GM12878 (cell line): ENCODE data around the gene PIGB. TPM values are rescaled to one million over a fixed set of nuclear protein-coding genes. Genes with fewer than 3 reads are reported as not detected.
A peak's percentile ranks its signal among the peaks of the same experiment; 100 is the strongest.

Experiments
- ASH2L ChIP-seq: fragments of 300-600, 200-600 bp; sonication (generic); IDR thresholded peaks from 2 replicates; pipeline ENCODE4 v1.6.1; 2017; ENCODE audit warnings: low read depth, mild to moderate bottlenecking, borderline replicate concordance
- BRCA1 ChIP-seq: IDR thresholded peaks from 2 replicates; pipeline ENCODE4 v1.6.1; 2011; ENCODE audit warnings: low read depth, low read length, improper control_type of control experiment
- CREM ChIP-seq: IDR thresholded peaks from 2 replicates; pipeline ENCODE4 v1.6.1; 2014; ENCODE audit warnings: antibody characterized with exemption, low read depth
- IKZF1 ChIP-seq: fragments of 450-650 bp; conservative IDR thresholded peaks from 2 replicates; pipeline ENCODE4 v1.6.1; 2017; ENCODE audit warnings: antibody characterized with exemption, mild to moderate bottlenecking
- NFYA ChIP-seq: IDR thresholded peaks from 2 replicates; pipeline ENCODE4 v1.6.1; 2011; ENCODE audit warnings: low read depth, mild to moderate bottlenecking, low read length, improper control_type of control experiment, borderline replicate concordance
- RAD51 ChIP-seq: fragments of 450-650 bp; IDR thresholded peaks from 2 replicates; pipeline ENCODE4 v1.6.1; 2016; ENCODE audit warnings: moderate library complexity, mild to moderate bottlenecking, inconsistent platforms
- SMAD1 ChIP-seq: fragments of 450-650 bp; IDR thresholded peaks from 2 replicates; pipeline ENCODE4 v1.6.1; 2018; ENCODE audit warnings: mild to moderate bottlenecking, low read depth; ENCODE audit not compliant: partially characterized antibody
- SUPT20H ChIP-seq: IDR thresholded peaks from 2 replicates; pipeline ENCODE4 v1.6.1; 2011; ENCODE audit warnings: low read depth, mild to moderate bottlenecking, low read length, moderate library complexity, borderline replicate concordance; ENCODE audit not compliant: control insufficient read depth
- TAF1 ChIP-seq: IDR thresholded peaks from 2 replicates; pipeline ENCODE4 v1.6.1; 2011; ENCODE audit warnings: mild to moderate bottlenecking, low read depth, low read length, borderline replicate concordance
- ZNF24 ChIP-seq: fragments of 450-650 bp; IDR thresholded peaks from 2 replicates; pipeline ENCODE4 v1.6.1; 2017; ENCODE audit warnings: antibody characterized with exemption, mild to moderate bottlenecking
- ZZZ3 ChIP-seq: IDR thresholded peaks from 2 replicates; pipeline ENCODE4 v1.6.1; 2011; ENCODE audit warnings: low read depth; ENCODE audit not compliant: control insufficient read depth, insufficient read length
- polyA plus RNA-seq, 11 experiments: library from polyadenylated mRNA; depleted of rRNA in 4 of 11; unstranded in 6 of 11; stranded (reverse) in 5 of 11; fragments of >200 nt; fragmentation: Nextera tagmentation in 4 of 11; fragmentation: Illumina TruSeq in 1 of 11; extraction: Ambion mirVana in 4 of 11; extraction: Trizol in 1 of 11; gene quantifications; 1 replicate in 1 of 11; 2 replicates in 10 of 11; pipeline versions ENCODE4 v1.2.1 to v1.2.3, GENCODE V29; 2011 to 2016; ENCODE audit warnings: inconsistent platforms in 2 of 11, missing spikeins in 2 of 11, low read depth in 1 of 11
- total RNA-seq, 4 experiments: library from RNA; depleted of rRNA in 3 of 4; stranded (reverse); fragments of >200 nt in 3 of 4; fragmentation: Illumina TruSeq in 1 of 4; extraction: Trizol in 1 of 4; gene quantifications; 2 replicates each; pipeline versions ENCODE4 v1.2.1 to v1.2.3, GENCODE V29; 2013 to 2021
- TF ChIP-seq, protein P1 (sequence below): fragments of 150-350 bp; IDR thresholded peaks from 2 replicates; pipeline ENCODE4 v1.6.1; 2016; ENCODE audit warnings: low read depth, low read length
- TF ChIP-seq, protein P2 (sequence below): fragments of 450-650 bp; IDR thresholded peaks from 2 replicates; pipeline ENCODE4 v1.6.1; 2018; ENCODE audit warnings: mild to moderate bottlenecking, low read depth, moderate library complexity; ENCODE audit not compliant: partially characterized antibody
- TF ChIP-seq, protein P3 (sequence below): fragments of 450-650 bp; formaldehyde crosslinking; IDR thresholded peaks from 2 replicates; pipeline ENCODE4 v1.4.0; 2020; ENCODE audit warnings: mild to moderate bottlenecking, moderate library complexity
- TF ChIP-seq, protein P4 (sequence below): fragments of 450-650 bp; IDR thresholded peaks from 2 replicates; pipeline ENCODE4 v1.6.1; 2016; ENCODE audit warnings: mild to moderate bottlenecking, moderate library complexity, borderline replicate concordance

Gene PIGB
- total and polyA plus RNA-seq, 10 of the 15 experiments (the other 5 are each of a cell fraction or from before 2014, with no cell fraction given) = 17.9 to 46.0 (median 25.2) TPM

DNA sequence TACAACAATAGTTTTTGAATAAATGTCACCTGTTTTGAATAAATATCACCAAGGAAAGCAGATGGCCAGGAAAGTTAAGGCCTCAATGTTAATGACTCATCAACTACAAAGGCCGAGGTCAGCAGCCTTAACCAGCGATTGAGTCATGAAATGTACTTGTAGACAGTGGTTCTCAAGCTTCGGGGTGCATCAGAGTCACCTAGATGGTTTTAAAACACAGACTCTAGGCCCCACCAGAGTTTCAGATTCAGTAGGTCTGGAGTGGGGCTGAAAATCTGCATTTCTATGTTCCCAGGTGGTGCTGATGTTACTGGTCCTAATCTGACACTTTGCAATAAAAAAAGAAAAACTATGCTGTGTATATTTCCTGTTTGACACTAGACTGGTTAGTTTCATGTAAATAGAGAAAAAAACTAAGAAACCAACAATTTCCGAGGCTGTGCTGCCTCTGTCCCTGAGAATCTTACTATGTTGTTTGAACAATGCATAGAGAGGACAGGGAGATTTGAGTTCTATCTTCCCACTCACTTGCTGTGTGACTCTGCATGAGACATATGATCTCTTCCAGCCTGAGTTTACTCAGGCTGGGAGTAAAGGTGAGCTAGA, 39.2 kb upstream of the PIGB start (continued):
- TF ChIP-seq, protein P1, sequence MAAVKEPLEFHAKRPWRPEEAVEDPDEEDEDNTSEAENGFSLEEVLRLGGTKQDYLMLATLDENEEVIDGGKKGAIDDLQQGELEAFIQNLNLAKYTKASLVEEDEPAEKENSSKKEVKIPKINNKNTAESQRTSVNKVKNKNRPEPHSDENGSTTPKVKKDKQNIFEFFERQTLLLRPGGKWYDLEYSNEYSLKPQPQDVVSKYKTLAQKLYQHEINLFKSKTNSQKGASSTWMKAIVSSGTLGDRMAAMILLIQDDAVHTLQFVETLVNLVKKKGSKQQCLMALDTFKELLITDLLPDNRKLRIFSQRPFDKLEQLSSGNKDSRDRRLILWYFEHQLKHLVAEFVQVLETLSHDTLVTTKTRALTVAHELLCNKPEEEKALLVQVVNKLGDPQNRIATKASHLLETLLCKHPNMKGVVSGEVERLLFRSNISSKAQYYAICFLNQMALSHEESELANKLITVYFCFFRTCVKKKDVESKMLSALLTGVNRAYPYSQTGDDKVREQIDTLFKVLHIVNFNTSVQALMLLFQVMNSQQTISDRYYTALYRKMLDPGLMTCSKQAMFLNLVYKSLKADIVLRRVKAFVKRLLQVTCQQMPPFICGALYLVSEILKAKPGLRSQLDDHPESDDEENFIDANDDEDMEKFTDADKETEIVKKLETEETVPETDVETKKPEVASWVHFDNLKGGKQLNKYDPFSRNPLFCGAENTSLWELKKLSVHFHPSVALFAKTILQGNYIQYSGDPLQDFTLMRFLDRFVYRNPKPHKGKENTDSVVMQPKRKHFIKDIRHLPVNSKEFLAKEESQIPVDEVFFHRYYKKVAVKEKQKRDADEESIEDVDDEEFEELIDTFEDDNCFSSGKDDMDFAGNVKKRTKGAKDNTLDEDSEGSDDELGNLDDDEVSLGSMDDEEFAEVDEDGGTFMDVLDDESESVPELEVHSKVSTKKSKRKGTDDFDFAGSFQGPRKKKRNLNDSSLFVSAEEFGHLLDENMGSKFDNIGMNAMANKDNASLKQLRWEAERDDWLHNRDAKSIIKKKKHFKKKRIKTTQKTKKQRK = no peak
- TF ChIP-seq ZNF24 (0 out of 2 replicates have a peak, but pooled peaks have one; percentile 2), TAF1 (no peak), BRCA1 (no peak), SUPT20H (no peak), CREM (peak; percentile 73; the same call in 1 of the 2 replicates), ASH2L (no peak), ZZZ3 (no peak), IKZF1 (peak; percentile 39), SMAD1 (peak; percentile 54), NFYA (no peak), RAD51 (no peak)
- TF ChIP-seq, protein P2, sequence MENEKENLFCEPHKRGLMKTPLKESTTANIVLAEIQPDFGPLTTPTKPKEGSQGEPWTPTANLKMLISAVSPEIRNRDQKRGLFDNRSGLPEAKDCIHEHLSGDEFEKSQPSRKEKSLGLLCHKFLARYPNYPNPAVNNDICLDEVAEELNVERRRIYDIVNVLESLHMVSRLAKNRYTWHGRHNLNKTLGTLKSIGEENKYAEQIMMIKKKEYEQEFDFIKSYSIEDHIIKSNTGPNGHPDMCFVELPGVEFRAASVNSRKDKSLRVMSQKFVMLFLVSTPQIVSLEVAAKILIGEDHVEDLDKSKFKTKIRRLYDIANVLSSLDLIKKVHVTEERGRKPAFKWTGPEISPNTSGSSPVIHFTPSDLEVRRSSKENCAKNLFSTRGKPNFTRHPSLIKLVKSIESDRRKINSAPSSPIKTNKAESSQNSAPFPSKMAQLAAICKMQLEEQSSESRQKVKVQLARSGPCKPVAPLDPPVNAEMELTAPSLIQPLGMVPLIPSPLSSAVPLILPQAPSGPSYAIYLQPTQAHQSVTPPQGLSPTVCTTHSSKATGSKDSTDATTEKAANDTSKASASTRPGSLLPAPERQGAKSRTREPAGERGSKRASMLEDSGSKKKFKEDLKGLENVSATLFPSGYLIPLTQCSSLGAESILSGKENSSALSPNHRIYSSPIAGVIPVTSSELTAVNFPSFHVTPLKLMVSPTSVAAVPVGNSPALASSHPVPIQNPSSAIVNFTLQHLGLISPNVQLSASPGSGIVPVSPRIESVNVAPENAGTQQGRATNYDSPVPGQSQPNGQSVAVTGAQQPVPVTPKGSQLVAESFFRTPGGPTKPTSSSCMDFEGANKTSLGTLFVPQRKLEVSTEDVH = no peak
- TF ChIP-seq, protein P3, sequence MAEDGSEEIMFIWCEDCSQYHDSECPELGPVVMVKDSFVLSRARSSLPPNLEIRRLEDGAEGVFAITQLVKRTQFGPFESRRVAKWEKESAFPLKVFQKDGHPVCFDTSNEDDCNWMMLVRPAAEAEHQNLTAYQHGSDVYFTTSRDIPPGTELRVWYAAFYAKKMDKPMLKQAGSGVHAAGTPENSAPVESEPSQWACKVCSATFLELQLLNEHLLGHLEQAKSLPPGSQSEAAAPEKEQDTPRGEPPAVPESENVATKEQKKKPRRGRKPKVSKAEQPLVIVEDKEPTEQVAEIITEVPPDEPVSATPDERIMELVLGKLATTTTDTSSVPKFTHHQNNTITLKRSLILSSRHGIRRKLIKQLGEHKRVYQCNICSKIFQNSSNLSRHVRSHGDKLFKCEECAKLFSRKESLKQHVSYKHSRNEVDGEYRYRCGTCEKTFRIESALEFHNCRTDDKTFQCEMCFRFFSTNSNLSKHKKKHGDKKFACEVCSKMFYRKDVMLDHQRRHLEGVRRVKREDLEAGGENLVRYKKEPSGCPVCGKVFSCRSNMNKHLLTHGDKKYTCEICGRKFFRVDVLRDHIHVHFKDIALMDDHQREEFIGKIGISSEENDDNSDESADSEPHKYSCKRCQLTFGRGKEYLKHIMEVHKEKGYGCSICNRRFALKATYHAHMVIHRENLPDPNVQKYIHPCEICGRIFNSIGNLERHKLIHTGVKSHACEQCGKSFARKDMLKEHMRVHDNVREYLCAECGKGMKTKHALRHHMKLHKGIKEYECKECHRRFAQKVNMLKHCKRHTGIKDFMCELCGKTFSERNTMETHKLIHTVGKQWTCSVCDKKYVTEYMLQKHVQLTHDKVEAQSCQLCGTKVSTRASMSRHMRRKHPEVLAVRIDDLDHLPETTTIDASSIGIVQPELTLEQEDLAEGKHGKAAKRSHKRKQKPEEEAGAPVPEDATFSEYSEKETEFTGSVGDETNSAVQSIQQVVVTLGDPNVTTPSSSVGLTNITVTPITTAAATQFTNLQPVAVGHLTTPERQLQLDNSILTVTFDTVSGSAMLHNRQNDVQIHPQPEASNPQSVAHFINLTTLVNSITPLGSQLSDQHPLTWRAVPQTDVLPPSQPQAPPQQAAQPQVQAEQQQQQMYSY = no peak
- TF ChIP-seq, protein P4, sequence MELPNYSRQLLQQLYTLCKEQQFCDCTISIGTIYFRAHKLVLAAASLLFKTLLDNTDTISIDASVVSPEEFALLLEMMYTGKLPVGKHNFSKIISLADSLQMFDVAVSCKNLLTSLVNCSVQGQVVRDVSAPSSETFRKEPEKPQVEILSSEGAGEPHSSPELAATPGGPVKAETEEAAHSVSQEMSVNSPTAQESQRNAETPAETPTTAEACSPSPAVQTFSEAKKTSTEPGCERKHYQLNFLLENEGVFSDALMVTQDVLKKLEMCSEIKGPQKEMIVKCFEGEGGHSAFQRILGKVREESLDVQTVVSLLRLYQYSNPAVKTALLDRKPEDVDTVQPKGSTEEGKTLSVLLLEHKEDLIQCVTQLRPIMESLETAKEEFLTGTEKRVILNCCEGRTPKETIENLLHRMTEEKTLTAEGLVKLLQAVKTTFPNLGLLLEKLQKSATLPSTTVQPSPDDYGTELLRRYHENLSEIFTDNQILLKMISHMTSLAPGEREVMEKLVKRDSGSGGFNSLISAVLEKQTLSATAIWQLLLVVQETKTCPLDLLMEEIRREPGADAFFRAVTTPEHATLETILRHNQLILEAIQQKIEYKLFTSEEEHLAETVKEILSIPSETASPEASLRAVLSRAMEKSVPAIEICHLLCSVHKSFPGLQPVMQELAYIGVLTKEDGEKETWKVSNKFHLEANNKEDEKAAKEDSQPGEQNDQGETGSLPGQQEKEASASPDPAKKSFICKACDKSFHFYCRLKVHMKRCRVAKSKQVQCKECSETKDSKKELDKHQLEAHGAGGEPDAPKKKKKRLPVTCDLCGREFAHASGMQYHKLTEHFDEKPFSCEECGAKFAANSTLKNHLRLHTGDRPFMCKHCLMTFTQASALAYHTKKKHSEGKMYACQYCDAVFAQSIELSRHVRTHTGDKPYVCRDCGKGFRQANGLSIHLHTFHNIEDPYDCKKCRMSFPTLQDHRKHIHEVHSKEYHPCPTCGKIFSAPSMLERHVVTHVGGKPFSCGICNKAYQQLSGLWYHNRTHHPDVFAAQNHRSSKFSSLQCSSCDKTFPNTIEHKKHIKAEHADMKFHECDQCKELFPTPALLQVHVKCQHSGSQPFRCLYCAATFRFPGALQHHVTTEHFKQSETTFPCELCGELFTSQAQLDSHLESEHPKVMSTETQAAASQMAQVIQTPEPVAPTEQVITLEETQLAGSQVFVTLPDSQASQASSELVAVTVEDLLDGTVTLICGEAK = no peak
